RWPE2 (cell line): ENCODE measurements around the gene SNX30.

Experiments
- ATAC-seq: fragments of 200-7000 bp; cut with Tn5 transposase; 3 replicates; pipeline ENCODE4 v1.9.1; 2021; ENCODE audit warnings: low read depth
- DNase-seq: peaks from one replicate; pipeline ENCODE4 v3.0.0-alpha.2; 2020; ENCODE audit warnings: low spot score
- H3K27ac ChIP-seq: fragments of 450-650 bp; 2 replicates; pipeline ENCODE4 v1.5.1; 2017; ENCODE audit warnings: mild to moderate bottlenecking; ENCODE audit not compliant: poor library complexity, severe bottlenecking
- H3K27me3 ChIP-seq: fragments of 250-450 bp; sonication (Bioruptor Pico); 2 replicates; pipeline ENCODE4 v1.5.1; 2021; ENCODE audit warnings: mild to moderate bottlenecking, moderate library complexity; ENCODE audit not compliant: insufficient read depth, poor library complexity, severe bottlenecking
- H3K36me3 ChIP-seq: fragments of 250-450 bp; sonication (Bioruptor Pico); 2 replicates; pipeline ENCODE4 v1.5.1; 2020; ENCODE audit warnings: low read depth, mild to moderate bottlenecking, moderate library complexity
- H3K4me1 ChIP-seq: fragments of 250-450 bp; sonication (Bioruptor Pico); 2 replicates; pipeline ENCODE4 v1.5.1; 2021; ENCODE audit warnings: mild to moderate bottlenecking, moderate library complexity; ENCODE audit not compliant: insufficient read depth, poor library complexity, severe bottlenecking
- H3K4me3 ChIP-seq: fragments of 250-450 bp; sonication (Bioruptor Pico); 2 replicates; pipeline ENCODE4 v1.5.1; 2021; ENCODE audit warnings: mild to moderate bottlenecking, moderate library complexity; ENCODE audit not compliant: severe bottlenecking
- H3K9me3 ChIP-seq: fragments of 250-450 bp; sonication (Bioruptor Pico); 2 replicates; pipeline ENCODE4 v1.5.1; 2021; ENCODE audit warnings: mild to moderate bottlenecking, moderate library complexity; ENCODE audit not compliant: severe bottlenecking
- TF ChIP-seq, protein P1 (sequence below): fragments of 450-650 bp; IDR thresholded peaks from one replicate; pipeline ENCODE4 v1.5.1; 2017; ENCODE audit warnings: mild to moderate bottlenecking, moderate library complexity; ENCODE audit not compliant: poor library complexity, severe bottlenecking

The SNX30 gene, protein sequence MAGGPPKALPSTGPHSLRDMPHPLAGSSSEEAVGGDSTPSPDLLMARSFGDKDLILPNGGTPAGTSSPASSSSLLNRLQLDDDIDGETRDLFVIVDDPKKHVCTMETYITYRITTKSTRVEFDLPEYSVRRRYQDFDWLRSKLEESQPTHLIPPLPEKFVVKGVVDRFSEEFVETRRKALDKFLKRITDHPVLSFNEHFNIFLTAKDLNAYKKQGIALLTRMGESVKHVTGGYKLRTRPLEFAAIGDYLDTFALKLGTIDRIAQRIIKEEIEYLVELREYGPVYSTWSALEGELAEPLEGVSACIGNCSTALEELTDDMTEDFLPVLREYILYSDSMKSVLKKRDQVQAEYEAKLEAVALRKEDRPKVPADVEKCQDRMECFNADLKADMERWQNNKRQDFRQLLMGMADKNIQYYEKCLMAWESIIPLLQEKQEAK

DNA sequence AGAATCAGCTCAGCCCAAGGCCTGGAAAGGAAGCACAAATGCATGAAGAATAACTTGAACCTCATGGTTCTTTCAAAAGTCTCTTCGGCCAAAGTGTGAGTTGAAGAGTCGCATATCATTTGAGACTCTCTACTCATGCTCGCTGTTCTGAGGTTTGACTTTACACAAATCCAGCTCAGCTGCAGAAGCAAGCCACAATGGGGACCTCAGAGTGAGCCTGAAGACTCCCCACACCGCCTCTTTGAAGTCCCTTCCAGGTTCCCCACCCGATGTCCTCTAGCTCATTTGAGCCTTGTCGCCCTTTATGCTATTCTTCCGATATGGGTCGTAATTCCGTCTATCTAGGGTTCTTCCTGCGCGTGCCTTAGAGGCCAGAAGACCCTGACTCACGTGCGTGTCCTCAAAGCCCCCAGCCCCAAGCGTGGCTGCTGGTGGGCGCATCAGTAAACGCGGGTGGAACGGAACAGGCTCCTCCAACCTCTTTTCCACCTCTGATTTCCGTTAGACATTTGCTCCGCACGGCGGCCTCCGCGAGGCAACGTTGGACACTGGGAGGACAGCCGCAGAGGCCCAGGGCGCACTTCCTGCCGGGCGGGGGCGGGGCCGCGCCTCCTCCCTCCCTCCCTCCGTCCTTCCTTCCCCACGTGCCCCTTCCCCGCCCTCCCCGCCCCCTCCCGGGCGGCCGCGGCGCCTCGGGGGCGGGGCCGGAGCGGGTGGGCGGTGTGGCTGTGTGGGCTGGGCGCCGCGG lies at the start of gene SNX30:
Gene SNX30, plus strand, starts transcription at position 745 of the 748 bp plus-strand sequence. CDS start 242 bp downstream, outside the sequence.
- ATAC-seq, result peak; percentile 72
- TF ChIP-seq, protein P1, sequence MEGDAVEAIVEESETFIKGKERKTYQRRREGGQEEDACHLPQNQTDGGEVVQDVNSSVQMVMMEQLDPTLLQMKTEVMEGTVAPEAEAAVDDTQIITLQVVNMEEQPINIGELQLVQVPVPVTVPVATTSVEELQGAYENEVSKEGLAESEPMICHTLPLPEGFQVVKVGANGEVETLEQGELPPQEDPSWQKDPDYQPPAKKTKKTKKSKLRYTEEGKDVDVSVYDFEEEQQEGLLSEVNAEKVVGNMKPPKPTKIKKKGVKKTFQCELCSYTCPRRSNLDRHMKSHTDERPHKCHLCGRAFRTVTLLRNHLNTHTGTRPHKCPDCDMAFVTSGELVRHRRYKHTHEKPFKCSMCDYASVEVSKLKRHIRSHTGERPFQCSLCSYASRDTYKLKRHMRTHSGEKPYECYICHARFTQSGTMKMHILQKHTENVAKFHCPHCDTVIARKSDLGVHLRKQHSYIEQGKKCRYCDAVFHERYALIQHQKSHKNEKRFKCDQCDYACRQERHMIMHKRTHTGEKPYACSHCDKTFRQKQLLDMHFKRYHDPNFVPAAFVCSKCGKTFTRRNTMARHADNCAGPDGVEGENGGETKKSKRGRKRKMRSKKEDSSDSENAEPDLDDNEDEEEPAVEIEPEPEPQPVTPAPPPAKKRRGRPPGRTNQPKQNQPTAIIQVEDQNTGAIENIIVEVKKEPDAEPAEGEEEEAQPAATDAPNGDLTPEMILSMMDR, result no peak

DNA sequence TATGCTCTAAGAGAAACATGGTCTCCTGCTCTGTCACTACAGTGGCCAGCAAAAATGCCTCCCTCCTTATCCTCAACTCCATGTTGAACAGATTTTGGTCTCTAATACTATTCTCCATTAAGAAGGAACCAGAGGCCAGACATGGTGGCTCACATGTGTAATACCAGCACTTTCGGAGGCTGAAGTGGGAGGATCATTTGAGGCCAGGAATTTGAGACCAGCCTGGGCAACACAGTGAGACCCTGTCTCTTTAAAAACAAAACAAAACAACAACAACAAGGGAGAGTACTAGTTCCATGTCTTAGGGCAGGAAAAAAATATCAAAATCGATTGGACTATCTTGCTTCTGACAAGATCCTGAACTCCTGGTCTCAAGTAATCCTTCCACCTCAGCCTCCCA lies 47.3 kb upstream of the SNX30 start:
- Histone ChIP-seq H3K4me1 (no peaks in the 10 kb centered on the region), H3K36me3 (peaks cover 25% of the 10 kb centered on the region), H3K27me3 (no peaks in the 10 kb centered on the region), H3K9me3 (no peaks in the 10 kb centered on the region), H3K4me3 (no peak overlapping the region), H3K27ac (no peak overlapping the region)
- ATAC-seq (no peak), DNase-seq (no peak)
- TF ChIP-seq, protein P1, result no peak

More for the DNA sequence above, at the start of gene SNX30:
- H3K9me3 ChIP-seq, result no peaks in the 10 kb centered on the region
- peak; percentile 78 for DNase-seq
- H3K36me3 ChIP-seq, result no peaks in the 10 kb centered on the region
- no peaks in the 10 kb centered on the region for H3K27me3 ChIP-seq
- peak within 1 kb of the TSS; percentile 90 for H3K4me3 ChIP-seq
- peak within 1 kb of the TSS; percentile 10 for H3K27ac ChIP-seq
- H3K4me1 ChIP-seq, result peaks cover 32% of the 10 kb centered on the region

DNA sequence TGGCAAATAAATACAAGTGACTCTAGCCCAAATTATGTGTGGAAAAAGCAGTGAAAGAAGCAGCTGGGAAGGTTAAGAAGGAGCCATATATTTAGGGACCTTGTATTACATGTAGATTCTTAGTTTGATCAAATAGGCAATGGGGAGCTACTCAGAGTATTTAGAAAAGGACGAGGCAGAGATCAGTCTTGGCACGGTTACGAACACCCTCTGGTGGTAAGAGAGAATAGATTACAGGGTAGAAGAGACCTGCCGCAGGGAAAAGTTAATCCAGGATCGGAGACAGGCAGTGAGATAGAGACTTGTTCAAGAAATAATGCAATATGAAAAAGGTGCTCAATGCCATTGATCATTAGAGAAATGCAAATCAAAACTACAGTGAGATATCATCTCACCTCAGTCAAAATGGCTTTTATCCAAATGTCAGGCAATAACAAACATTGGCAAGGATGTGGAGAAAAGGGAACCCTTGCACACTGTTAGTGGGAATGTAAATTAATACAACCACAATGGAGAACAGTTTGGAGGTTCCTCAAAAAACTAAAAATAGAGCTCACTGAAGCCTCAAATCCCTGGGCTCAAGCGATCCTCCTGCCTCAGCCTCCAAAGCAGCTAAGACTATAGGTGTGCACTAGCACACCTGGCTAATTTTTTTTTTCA lies 44.7 kb upstream of the SNX30 start:
- Histone ChIP-seq H3K27ac (no peak overlapping the region), H3K4me1 (no peaks in the 10 kb centered on the region), H3K27me3 (no peaks in the 10 kb centered on the region), H3K4me3 (no peak overlapping the region), H3K9me3 (no peaks in the 10 kb centered on the region), H3K36me3 (peaks cover 10% of the 10 kb centered on the region)
- TF ChIP-seq, protein P1, result peak; percentile 53
- no peak for DNase-seq
- ATAC-seq, result 0 out of 3 replicates have a peak, but pooled peaks have one; percentile 53

DNA sequence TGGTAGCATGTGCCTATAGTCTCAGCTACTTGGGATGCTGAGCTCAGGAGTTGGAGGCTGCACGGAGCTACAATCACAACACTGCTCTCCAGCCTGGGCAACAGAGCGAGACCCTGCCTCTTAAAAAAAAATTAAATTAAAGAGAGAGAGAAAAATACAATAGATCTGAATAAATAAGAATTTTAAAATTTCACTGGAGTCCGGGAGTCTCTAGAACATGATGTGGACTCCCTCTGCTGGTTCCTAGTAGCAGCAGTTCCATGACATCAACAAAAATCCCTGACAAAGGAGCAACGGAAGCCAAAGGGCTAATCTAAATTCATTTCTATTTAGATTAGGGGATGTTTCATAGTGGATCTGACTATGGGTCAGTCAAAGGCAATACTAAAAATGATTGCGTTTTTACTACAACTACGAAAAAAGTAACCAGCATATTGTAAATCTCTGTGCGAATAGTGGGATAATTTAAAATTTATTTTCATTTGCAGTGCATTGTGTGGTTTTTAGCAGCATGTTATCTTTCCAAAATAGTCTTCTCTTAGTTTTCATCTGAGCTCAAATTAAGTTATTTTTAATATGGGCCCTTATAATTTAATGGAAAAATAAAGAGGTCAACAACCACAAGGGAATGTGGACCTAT lies 39.4 kb upstream of the SNX30 start:
- H3K27ac ChIP-seq, result no peak overlapping the region
- ATAC-seq (no peak), DNase-seq (no peak)
- TF ChIP-seq, protein P1, result peak; percentile 51
- peaks cover 31% of the 10 kb centered on the region for H3K36me3 ChIP-seq
- no peaks in the 10 kb centered on the region for H3K4me1 ChIP-seq
- H3K9me3 ChIP-seq, result peaks cover 3% of the 10 kb centered on the region
- H3K4me3 ChIP-seq, result no peak overlapping the region
- no peaks in the 10 kb centered on the region for H3K27me3 ChIP-seq
